PC-9 (cell line): Measurements from ENCODE around the gene GRIN2A.

Source experiments
- CTCF ChIP-seq: fragments of 200-600 bp; sonication (generic); conservative IDR thresholded peaks from 2 replicates; pipeline ENCODE4 v1.6.1; 2017; ENCODE audit warnings: mixed run types, antibody characterized with exemption, mild to moderate bottlenecking, moderate library complexity
- EZH2 ChIP-seq: fragments of 200-600 bp; sonication (generic); IDR thresholded peaks from 2 replicates; pipeline ENCODE4 v1.8.0; 2017; ENCODE audit warnings: antibody characterized with exemption, low read depth

- TF ChIP-seq CTCF (no peak), EZH2 (no peak)
Observed at GRCh38 chr16:9895817-9896216, 286.4 kb downstream of the GRIN2A start.
